ENCODE results near the gene SHROOM4. TPM values are rescaled to one million over a fixed set of nuclear protein-coding genes. Genes with fewer than 3 reads are reported as not detected.
A peak's percentile ranks its signal among the peaks of the same experiment; 100 is the strongest.

The SHROOM4 gene
- total RNA-seq (2021; ENCODE audit: unreplicated experiment) (0.13 TPM), Bru-seq, nascent RNA (percentile 18 among the genes with signal in this experiment), BruChase-seq, experiment 1, labeled RNA remaining after a 2-hour chase (percentile 12 among the genes with signal in this experiment), BruChase-seq, experiment 2, labeled RNA remaining after a 6-hour chase (percentile 13 among the genes with signal in this experiment)
- 0.10 TPM for polyA plus RNA-seq (2012; ENCODE audit: insufficient read length)
- long read RNA-seq, result 0 reads

- Histone ChIP-seq H3K4me3 (ENCODE audit: low read depth in 2 of 2, low read length in 2 of 2) (peak within 1 kb of the TSS; percentile 26 to 42), H3K4me1 (ENCODE audit: control insufficient read depth, insufficient read depth, low read length) (no peaks in the 10 kb centered on the region; the same call in 1 of the 2 replicates), H3K27ac (ENCODE audit: low read length) (no peak within 1 kb of the TSS), H3K9me3 (ENCODE audit: control insufficient read depth, insufficient read depth, low read depth, low read length) (no peaks in the 10 kb centered on the region), H3K36me3 (ENCODE audit: control insufficient read depth, insufficient read depth, low read length) (no peaks in the 10 kb centered on the region), H3K27me3 (ENCODE audit: control insufficient read depth, insufficient read depth, low read length) (no peaks in the 10 kb centered on the region)
- ATAC-seq (peak; percentile 31; the same call in 1 of the 2 replicates), DNase-seq (ENCODE audit: low read depth, low spot score) (no peak)
- TF ChIP-seq SIN3A (IDR thresholded peaks at IDR 0.05; ENCODE audit: borderline replicate concordance, insufficient read depth, low read depth, low read length), result no peak
- no peak for TF ChIP-seq TCF7L2 (IDR thresholded peaks at IDR 0.05; ENCODE audit: low read depth, low read length)
- TF ChIP-seq POLR2AphosphoS5 (IDR thresholded peaks at IDR 0.05; ENCODE audit: low read depth, low read length), result no peak
- no peak for TF ChIP-seq REST (IDR thresholded peaks at IDR 0.05; ENCODE audit: insufficient read depth in 1 of 2, low read depth in 2 of 2, low read length in 1 of 2)
- no peak for TF ChIP-seq CTCF (IDR thresholded peaks at IDR 0.05)
- CTCF ChIA-PET, result no interaction called here
- no TSS peak for BruUV-seq (replicated peaks)
- intact Hi-C loops (cut with micrococcal nuclease; ENCODE audit: unreplicated experiment), result no loop called here
- POLR2A ChIA-PET, result no interaction called here
- in situ Hi-C loops (cut with HindIII; ENCODE audit: low pct_unique_long_range_greater_than_20kb, low sequenced_read_pairs), result no loop called here
Measured at GRCh38 chrX:50813843-50814661, at the start of gene SHROOM4. TSS of gene SHROOM4 (minus strand) at chrX:50814194. CDS start at chrX:50814018, 176 bp downstream.

- Histone ChIP-seq H3K27me3 (ENCODE audit: control insufficient read depth, insufficient read depth, low read length) (no peaks in the 10 kb centered on the region), H3K9me3 (ENCODE audit: control insufficient read depth, insufficient read depth, low read depth, low read length) (no peaks in the 10 kb centered on the region), H3K36me3 (ENCODE audit: control insufficient read depth, insufficient read depth, low read length) (no peaks in the 10 kb centered on the region), H3K4me3 (ENCODE audit: low read depth in 2 of 2, low read length in 2 of 2) (no peak overlapping the region), H3K27ac (ENCODE audit: low read length) (no peak overlapping the region), H3K4me1 (ENCODE audit: control insufficient read depth, insufficient read depth, low read length) (no peaks in the 10 kb centered on the region)
- ATAC-seq (no peak), DNase-seq (ENCODE audit: low read depth, low spot score) (no peak)
- in situ Hi-C loops (cut with HindIII; ENCODE audit: low pct_unique_long_range_greater_than_20kb, low sequenced_read_pairs) (no loop called here), intact Hi-C loops (cut with micrococcal nuclease; ENCODE audit: unreplicated experiment) (no loop called here)
- no TSS peak for BruUV-seq (replicated peaks)
- no peak for TF ChIP-seq REST (IDR thresholded peaks at IDR 0.05; ENCODE audit: insufficient read depth in 1 of 2, low read depth in 2 of 2, low read length in 1 of 2)
- TF ChIP-seq CTCF (IDR thresholded peaks at IDR 0.05), result no peak
- TF ChIP-seq POLR2AphosphoS5 (IDR thresholded peaks at IDR 0.05; ENCODE audit: low read depth, low read length), result no peak
- CTCF ChIA-PET, result no interaction called here
- POLR2A ChIA-PET, result no interaction called here
Measured at GRCh38 chrX:50863471-50863870, 49.5 kb upstream of the SHROOM4 start.

All from Panc1 (cell line).